HG02943 (cell line): ENCODE results near the gene LENEP.
"Not testable (repeated sequence)": the region's sequence is repeated elsewhere in the genome, so short reads cannot be mapped to it uniquely, and the experiment has no call there.

Experiments used
- ATAC-seq: cut with Tn5 transposase; IDR thresholded peaks from one replicate; pipeline ENCODE4 v1.9.1; 2021; ENCODE audit warnings: mild to moderate bottlenecking, low read depth, moderate library complexity; ENCODE audit not compliant: unreplicated experiment

The LENEP gene

DNA sequence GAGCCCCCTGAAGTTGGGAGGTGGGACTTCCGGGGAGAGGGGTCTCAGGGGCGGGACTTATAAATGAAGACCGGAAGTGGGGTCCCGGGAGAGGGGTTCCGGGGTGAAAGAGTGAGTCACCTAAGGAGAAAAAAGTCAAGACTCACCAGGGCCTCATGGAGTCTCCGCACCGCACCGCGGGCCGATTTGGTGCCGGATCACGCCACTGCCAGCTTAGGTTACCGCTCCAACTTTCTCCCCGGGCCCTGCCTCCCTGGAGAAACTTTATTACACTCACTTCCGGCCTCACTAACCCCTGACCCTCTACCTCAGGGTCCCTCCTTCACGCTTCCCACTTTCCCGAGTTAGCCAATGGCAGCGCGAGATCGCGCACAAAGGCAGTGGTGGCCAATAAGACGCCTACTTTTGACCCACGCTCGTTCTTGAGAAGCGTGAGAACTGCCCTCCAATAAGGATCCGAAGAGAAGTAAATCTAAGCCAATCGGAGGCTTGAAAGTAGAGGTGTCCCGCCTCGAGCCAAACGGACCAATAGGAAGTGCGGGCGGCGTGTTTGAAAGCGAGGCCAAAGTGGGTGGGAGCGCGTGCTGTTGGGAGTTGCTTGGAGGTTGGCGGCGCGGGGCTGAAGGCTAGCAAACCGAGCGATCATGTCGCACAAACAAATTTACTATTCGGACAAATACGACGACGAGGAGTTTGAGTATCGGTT lies 19.1 kb upstream of the LENEP start, which contains the start of gene CKS1B:
CKS1B (plus strand) TSS at position 580 of the 706 bp plus-strand sequence; CDS start at position 645, 65 bp downstream.
- ATAC-seq = peak; percentile 77

DNA sequence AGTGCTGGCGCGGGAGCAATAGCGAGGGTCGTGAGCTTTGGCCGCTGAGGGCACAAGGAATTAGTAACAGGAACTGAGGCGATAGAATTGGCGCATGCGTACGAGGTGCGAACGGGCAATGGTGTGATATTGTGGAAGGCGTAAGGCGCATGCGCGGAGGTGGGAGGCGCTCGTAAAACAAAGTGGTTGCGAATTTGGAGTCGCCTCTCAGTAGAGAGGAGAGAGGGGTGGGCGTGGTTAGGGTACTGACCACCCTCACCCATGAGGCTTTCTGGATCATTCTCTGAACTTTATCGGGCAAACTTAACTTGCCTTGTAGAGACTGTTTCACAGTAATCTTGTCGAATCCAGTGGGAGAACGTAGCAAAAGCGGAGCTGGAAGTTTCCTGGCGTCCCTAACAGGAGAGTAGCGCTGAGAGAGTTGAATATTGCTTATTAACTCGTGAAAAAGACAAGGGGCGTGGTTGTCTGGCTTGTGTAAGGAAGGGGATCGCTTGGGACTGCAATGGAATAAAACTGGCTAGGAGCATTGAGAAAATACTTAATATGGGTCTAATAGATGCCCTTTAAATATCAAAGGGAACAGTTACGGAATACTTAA lies 18.5 kb upstream of the LENEP start:
- peak; percentile 52 for ATAC-seq

DNA sequence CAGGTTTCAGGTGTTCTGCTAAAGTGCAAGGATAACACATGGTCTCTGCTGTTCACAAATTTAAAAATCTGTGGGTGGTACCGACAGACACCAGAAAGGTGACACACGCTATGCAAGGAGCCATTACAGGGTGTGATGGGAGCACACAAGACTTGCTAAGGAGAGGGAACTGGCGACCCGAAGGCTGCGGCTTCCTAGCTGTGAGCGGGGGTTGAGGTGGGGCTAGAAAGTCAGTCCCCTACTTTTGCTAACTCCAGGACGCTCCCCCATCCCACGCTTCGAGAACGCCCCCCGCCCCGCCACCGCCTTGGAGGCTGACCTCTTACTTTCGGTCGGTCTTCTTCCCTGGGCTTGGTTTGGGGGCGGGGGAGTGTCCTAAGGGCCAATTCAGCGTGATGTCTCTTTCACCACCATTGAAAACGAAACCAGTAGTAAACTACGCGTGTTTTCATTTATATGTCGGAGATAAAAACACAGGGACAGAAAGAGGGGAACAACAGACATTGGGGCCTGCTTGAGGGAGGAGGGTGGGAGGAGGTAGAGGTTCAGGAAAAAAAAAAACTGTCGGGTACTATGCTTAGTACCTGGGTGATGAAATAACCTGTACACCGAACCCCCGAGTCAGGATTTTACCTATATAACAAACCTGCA lies 17.9 kb upstream of the LENEP start:
- no peak for ATAC-seq

DNA sequence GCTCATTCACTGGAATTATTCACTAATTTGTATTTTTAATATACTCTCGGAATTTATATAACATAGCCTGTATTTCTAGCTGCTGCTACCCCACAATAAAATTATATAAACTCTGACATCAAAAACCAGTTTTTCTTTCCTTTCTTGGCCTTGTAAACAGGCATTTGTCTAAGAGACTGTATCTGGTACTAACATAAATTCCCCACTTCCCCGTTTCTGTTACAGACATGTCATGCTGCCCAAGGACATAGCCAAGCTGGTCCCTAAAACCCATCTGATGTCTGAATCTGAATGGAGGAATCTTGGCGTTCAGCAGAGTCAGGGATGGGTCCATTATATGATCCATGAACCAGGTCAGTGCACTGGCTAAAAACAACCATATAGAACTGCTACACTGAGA lies 15.6 kb upstream of the LENEP start:
- ATAC-seq = not testable (repeated sequence)

DNA sequence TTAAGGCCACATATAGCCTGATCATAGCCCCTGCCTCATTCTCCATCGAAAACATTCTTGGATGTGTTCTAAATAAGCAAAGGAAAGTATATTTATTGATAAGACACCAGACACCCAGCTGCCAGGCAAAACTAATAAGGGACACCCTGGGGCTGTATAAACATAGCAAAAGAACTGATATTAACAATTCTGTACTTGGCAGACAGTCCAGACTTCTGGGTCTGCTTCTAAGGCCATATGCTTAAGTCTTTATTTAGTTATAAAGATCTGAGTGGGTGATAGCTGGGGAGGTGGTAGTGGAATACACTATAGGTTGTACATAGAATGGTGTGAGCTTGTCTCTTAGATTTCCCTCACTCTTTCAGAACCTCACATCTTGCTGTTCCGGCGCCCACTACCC lies 15.0 kb upstream of the LENEP start:
- no peak for ATAC-seq

DNA sequence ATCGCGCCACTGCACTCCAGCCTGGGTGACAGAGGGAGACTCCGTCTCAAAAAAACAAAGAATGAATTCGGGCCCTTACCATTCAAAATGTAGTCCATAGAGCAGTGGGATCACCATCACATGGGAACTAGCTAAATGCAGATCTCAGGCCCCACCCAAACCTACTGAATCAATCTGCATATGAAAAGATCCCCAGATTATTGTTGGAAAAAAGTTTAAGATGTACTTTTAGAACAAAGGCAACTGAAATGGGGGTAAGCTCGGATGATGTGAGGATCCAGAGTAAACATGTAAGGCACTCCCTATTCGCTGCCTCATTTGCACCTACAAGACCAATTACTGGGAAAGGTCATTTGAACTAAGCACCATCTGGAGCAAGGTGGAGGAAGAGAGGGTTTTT lies 11.0 kb upstream of the LENEP start:
- ATAC-seq = no peak

DNA sequence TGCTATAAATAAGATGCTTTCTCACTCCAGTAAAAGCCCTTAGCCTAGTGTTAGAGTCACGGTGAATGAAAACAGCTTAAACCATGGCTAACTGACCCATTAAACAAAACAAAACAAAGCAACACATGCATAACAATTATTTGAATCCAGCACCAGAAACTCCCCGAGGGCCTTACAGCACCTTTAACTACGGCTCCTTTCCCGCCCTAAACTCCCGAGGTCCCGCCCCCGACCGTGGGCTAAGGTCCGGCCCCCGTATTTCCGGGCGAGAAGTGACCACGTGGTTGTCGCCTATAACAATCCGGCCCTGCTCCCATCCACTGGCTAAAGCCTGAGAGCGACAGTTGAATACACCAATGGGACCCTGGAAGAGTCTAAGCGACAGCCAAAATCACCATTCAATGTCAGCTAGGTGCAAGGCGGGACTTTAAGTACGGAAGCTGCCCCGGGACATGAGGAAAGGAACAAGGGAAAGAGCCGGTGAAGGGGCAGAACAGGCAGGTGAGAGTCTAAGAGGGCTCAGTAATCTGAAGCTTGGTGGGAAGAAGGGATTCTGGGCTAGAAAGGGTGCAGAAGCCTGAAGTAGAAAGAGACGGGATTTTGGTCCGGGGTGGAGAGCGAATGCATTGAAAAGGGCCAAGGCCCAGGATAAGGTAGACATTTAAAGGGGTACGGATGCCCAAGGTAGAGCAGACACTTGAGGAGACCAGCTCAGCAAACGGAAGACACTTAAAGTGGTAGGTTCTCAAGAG lies 10.3 kb upstream of the LENEP start, which contains the start of gene FLAD1:
FLAD1 (plus strand) TSS at position 448 of the 752 bp plus-strand sequence. CDS start 351 bp downstream, outside the sequence.
- peak; percentile 97 for ATAC-seq

DNA sequence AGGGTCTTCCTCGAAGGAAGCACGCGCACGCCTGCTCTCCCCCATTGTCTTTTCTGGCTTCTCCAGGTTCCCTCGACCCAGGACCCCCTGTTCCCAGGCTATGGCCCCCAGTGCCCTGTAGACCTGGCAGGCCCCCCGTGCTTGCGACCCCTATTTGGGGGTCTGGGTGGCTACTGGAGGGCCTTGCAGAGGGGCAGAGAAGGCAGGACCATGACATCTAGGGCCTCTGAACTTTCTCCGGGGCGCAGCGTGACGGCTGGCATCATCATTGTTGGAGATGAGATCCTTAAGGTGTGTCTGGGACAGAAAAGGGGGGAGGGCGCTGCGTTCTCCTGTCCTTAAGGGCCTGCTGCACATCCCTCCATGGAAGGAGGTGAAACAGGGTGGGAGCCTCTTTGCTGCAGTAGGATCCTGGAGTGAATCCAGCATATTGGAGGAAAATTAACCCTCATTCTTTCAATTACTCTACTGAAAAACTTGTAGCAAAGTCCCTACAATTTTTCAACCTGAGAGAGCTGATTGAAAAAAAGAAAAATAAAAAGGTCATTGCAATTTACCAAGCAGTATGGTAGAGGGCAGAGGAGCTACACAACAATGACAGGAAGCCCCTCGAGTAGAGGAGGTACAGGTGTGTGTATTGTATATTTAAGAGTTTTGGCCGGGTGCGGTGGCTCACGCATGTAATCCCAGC lies 9.5 kb upstream of the LENEP start:
- ATAC-seq = no peak

DNA sequence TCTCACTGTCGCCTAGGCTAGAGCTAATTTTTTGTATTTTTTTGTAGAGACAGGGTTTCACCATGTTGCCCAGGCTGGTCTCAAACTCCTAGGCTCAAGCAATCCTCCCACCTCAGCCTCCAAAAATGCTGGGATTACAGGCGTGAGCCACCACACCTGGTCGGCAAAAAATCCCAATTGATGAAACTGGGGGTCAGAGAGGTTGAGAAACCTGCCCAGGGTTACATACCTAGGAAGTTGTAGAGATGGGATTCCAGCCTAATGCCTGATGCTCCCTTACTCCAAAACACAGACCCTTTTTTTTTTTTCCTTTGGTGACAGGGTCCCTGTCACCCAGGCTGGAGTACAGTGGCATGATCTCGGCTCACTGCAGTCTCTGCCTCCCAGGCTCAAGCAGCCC lies 6.7 kb upstream of the LENEP start:
- ATAC-seq = not testable (repeated sequence)

DNA sequence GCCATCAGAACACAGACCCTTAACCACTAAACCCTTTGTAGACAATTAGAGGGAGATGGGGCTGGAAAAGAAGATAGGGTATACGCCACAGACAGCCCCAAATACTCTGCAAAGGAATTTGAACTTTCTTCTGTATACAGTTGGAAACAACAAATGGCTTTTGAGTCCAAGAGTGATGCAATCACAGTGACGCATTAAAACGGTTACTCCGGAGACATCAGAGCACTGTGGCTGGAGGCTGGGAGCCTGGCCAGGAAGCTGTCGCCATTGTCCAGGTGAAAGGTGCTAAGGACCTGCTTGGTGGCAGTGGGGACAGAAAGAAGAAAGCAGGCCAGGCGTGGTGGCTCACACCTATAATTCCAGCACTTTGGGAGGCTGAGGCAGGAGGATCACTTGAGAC lies 6.1 kb upstream of the LENEP start:
- no peak for ATAC-seq

DNA sequence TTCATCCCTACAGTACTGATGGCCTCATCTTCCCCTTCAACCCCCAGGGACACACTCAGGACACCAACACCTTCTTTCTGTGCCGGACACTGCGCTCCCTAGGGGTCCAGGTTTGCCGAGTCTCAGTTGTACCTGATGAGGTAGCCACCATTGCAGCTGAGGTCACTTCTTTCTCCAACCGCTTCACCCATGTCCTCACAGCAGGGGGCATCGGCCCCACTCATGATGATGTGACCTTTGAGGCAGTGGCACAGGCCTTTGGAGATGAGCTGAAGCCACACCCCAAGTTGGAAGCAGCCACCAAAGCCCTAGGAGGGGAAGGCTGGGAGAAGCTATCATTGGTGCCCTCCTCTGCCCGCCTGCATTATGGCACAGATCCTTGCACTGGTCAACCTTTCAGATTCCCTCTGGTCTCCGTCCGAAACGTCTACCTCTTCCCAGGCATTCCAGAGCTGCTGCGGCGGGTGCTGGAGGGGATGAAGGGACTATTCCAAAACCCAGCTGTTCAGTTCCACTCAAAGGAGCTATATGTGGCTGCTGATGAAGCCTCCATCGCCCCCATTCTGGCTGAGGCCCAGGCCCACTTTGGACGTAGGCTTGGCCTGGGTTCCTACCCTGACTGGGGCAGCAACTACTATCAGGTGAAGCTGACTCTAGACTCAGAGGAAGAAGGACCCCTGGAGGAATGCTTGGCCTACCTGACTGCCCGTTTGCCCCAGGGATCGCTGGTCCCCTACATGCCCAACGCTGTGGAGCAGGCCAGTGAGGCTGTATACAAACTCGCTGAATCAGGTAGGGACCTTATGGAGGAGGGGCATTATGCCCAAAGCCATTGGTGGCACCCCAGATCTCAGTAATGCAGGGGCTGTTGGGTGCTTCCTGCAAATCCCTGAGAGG lies 5.1 kb upstream of the LENEP start:
- no peak for ATAC-seq

DNA sequence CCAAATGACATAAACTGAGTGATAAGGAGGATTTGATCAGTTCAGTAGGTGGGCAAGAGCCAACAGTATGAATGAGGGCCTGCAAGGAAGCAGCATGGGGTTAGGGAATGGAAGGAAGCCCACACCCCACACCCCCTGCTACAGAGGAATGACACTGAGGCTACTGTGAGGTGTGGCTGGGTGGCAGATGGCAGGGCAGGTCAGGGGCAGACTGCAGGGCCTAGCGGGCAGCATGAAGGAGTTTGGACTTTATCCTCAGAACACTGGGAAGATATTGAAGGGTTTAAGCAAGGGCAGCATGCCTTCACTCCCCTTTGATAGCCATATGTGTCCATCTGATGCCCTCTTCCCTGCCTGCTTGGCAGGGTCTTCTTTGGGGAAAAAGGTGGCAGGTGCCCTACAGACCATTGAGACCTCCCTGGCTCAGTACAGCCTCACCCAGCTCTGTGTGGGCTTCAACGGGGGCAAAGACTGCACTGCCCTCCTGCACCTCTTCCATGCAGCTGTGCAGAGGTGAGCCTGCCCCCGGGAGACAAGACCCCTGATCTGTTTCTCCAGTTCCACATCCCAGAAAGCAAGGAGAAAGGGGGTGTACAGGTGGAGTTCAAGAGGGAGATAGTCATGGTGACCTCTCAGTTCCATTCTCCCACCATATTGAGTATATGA lies 4.1 kb upstream of the LENEP start:
- ATAC-seq = no peak

DNA sequence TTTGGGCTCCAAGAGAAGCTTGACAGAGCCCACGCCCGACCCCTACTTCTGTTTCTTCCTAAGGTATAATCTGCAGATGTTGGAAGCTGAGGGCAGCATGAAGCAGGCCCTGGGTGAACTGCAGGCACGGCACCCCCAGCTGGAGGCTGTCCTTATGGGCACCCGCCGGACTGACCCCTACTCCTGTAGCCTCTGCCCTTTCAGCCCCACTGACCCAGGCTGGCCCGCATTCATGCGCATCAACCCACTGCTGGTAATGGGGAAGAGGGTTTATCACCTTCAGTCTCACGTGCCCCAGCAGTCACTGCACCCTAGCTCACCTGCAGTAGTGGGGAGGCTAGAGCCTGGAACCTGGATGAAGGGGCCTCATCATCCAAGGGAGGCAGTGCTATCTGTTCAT lies 3.1 kb upstream of the LENEP start:
- no peak for ATAC-seq

DNA sequence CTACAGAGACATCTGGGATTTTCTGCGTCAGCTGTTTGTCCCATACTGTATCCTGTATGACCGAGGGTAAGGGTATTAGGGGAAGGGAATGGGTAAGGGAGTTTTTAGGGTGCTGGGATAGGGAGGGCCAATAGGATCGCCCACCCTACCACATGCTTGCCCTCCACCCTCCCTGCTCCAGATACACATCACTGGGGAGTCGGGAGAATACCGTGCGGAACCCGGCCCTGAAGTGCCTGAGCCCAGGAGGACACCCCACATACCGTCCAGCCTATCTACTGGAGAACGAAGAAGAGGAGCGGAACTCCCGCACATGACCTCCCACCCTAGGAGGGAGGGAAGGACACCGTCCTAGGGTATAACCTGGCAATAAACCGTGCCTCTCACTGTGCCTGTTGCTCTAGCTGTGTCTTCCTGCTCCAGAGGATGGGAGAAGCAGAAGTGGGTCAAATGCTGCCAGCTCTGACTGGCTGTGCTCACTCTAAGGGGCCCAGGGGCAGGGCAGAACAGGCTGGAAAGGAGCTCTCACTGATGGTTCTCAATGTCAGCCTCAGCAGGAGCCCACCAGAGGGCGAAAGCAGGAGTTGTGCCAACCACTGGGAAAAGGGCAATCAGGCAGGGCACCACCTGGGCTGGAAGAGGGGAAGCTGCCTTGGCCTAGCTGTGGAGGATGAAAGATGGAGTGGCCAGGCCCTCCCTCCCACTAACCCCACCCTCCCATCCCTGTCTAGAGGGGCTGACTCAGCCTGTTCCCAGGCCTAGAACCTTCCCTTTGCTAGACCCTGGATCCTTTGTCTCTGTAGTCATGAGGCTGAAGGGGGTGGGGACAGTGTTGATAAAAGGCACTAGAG lies 440 bp upstream of the LENEP start:
- ATAC-seq = no peak

DNA sequence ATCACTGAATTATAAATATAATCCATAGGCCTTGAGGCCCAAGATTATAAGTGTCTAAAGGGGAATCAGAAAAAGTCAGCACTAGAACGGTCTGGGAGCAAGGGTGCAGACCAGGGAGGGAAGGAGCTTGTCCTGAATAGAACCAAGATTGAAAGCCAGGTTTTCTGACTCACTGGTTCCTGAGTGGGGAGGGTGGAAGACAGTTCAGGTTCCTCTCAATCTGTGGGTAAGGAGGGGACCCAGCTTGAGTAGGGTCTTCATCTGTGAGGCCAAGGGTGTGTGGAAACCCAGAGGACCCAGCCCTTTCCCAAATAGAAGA lies 842 bp downstream of the LENEP start:
- ATAC-seq = no peak

DNA sequence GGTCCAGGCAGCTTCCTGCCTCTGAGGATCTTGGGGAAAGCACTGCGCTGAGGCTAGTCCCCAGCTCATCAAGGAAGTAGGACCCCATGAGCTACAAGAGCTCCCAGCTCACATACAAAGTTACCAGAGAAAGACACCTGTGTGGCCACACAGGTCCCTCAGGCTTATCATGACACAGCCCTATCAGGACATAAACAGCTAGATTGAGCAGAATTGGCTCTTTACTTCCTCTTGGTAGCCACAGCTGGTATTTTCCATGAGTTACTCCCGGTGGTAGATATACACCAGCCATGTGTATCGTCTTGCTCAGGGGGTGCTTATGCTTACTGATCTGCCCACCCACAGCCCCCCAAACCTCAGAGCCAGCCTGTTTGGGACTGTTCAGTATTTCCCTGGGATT lies 1.2 kb downstream of the LENEP start:
- ATAC-seq = no peak

DNA sequence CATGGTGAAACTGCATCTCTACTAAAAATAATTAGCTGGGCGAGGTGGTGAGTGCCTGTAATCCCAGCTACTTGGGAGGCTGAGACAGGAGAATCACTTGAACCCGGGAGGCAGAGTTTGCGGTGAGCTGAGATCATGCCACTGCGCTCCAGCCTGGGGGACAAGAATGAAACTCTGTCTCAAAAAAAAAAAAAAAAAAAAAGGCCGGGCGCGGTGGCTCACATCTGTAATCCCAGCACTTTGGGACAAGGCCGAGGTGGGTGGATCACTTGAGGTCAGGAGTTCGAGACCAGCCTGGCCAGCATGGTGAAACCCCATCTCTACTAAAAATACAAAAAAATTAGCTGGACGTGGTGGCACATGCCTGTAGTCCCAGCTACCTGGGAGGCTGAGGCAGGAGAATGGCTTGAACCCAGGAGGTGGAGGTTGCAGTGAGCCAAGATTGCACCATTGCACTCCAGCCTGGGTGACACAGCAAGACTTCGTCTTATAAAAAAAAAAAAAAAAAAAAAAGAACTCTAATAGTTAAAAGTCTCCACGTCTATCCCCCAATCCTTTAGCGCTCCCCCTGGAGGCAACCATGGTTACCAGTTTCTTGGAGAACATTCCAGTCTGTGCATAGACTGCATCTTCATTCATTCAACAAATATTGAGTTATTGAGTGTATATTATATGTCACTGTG lies 2.1 kb downstream of the LENEP start:
- not testable (repeated sequence) for ATAC-seq
